Measurements from ENCODE around the gene STH. TPM values are rescaled to one million over a fixed set of nuclear protein-coding genes. Genes with fewer than 3 reads are reported as not detected.

STH gene
- total and polyA plus RNA-seq, 7 donors = not detected

DNA sequence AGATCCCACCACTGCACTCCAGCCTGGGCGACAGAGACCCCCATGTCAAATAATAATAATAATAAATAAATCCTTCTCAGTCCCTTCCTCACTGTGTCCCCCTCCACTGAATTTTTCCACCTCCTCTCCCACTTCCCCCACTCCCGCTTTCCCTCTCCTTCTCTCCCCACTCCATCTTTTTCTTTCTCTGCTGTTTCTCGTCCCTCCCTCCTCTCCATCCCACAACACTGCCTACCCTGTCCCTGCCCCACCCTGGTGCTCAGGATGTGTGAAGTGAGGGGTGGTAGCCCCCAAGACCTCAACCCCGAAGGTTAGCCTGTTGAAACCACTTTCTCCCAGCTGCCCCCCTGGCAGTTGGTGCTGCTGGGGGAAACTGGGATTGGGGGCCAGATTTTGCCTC, 34.4 kb upstream of the STH start:
- H3K27ac ChIP-seq = no peak overlapping the region
- H3K4me1 ChIP-seq = no peaks in the 10 kb centered on the region
- 87% methylated on average over 4 of the region's 4 CpGs for WGBS, 2 donors
- no peaks in the 10 kb centered on the region for H3K27me3 ChIP-seq
- H3K4me3 ChIP-seq = no peak overlapping the region
- no peaks in the 10 kb centered on the region for H3K36me3 ChIP-seq
- no peak for DNase-seq
- H3K9me3 ChIP-seq = no peaks in the 10 kb centered on the region
- intact Hi-C loops (cut with DNase I) = no loop called here
- no peak for TF ChIP-seq POLR2A (IDR thresholded peaks at IDR 0.05)
- no peak for TF ChIP-seq POLR2AphosphoS5 (IDR thresholded peaks at IDR 0.05)
- TF ChIP-seq, protein P1, sequence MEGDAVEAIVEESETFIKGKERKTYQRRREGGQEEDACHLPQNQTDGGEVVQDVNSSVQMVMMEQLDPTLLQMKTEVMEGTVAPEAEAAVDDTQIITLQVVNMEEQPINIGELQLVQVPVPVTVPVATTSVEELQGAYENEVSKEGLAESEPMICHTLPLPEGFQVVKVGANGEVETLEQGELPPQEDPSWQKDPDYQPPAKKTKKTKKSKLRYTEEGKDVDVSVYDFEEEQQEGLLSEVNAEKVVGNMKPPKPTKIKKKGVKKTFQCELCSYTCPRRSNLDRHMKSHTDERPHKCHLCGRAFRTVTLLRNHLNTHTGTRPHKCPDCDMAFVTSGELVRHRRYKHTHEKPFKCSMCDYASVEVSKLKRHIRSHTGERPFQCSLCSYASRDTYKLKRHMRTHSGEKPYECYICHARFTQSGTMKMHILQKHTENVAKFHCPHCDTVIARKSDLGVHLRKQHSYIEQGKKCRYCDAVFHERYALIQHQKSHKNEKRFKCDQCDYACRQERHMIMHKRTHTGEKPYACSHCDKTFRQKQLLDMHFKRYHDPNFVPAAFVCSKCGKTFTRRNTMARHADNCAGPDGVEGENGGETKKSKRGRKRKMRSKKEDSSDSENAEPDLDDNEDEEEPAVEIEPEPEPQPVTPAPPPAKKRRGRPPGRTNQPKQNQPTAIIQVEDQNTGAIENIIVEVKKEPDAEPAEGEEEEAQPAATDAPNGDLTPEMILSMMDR (IDR thresholded peaks at IDR 0.05) = no peak
- no peak for TF ChIP-seq EP300 (IDR thresholded peaks at IDR 0.05)

DNA sequence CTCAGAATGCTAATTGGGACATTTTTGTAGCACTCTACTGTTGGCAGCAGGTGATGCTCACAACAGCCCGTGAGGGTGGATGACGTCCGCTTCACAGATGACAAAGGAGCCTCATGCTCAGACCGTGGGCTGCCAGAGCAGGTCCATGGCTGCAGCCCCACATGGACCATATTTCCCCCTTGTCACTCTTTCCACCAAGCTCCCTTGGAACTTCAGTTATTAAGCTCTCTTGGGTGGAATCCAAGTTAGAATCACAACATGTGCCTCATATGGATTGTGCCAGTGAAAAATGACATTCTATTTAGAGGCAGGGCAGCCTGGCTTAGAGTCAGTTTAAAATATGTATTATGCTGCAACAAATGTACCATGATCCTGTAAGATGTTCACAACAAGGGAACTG, 33.2 kb upstream of the STH start:
- Histone ChIP-seq H3K4me3 (no peak overlapping the region), H3K27ac (no peak overlapping the region), H3K27me3 (no peaks in the 10 kb centered on the region), H3K36me3 (no peaks in the 10 kb centered on the region), H3K9me3 (no peaks in the 10 kb centered on the region), H3K4me1 (no peaks in the 10 kb centered on the region)
- no peak for DNase-seq
- 67 to 75% methylated on average over 4 of the region's 4 CpGs for WGBS, 2 donors
- intact Hi-C loops (cut with DNase I) = no loop called here
- TF ChIP-seq POLR2AphosphoS5 (IDR thresholded peaks at IDR 0.05) (no peak), EP300 (IDR thresholded peaks at IDR 0.05) (no peak), POLR2A (IDR thresholded peaks at IDR 0.05) (no peak)
- TF ChIP-seq, protein P1 (IDR thresholded peaks at IDR 0.05) = no peak

DNA sequence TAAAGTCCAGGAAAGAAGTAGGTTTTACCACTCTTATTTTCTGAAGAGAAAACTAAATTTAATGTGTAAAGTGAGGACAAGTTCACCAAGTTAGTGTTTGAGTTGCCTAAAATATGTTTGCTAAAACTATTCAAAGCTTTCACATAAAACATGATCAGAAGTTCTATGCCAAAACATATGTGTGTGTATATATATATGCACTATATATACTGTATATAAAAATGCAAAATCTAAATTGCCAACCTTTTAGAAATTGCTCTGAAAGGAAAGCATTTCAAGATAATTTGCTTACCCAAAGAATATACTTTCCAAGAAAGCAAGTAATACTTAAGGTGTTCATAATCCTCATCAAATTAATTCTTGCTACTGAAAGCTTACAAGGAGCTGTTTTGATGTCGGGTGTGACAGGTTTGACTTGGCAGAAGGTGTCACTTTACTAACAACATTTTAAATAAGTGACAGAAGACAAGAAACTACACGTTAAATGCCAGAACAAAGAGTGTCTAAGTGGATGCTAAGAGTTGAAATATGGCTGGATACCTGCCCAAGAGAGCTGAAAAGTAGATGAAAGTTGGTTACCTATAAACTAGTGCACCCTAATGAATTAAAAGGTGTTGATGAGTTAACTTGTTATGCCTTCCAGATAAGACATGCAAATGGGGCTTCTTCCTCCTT, 32.3 kb upstream of the STH start:
- H3K9me3 ChIP-seq = no peaks in the 10 kb centered on the region
- no peaks in the 10 kb centered on the region for H3K36me3 ChIP-seq
- H3K27me3 ChIP-seq = no peaks in the 10 kb centered on the region
- no peak overlapping the region for H3K27ac ChIP-seq
- H3K4me1 ChIP-seq = no peaks in the 10 kb centered on the region
- intact Hi-C loops (cut with DNase I) = no loop called here
- DNase-seq = no peak
- TF ChIP-seq POLR2A (IDR thresholded peaks at IDR 0.05) (no peak), POLR2AphosphoS5 (IDR thresholded peaks at IDR 0.05) (no peak), EP300 (IDR thresholded peaks at IDR 0.05) (no peak)
- TF ChIP-seq, protein P1 (IDR thresholded peaks at IDR 0.05) = no peak
- H3K4me3 ChIP-seq = no peak overlapping the region
- WGBS, 2 donors = 16 to 53% methylated on average over 2 of the region's 2 CpGs

DNA sequence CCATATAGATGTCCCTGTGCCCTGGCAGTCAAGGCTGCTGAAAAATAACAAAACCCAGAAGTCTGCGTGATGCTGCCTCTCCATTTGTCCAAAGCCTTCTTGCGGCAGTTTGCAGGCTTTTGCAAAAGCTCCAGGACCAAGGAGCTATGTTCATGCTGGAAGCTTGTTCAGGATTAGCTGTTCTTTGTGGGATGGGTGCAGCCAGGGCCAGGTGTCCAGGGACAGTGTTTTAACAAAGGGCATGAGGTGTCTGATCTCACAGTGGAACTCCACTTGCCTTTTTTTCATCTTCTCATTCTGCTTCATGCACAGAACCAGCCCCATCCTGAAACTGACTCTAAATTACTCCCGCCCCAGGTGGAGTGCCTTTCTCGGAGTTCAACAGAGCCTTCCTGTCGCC, 31.7 kb upstream of the STH start:
- Histone ChIP-seq H3K27ac (no peak overlapping the region), H3K4me3 (no peak overlapping the region), H3K4me1 (no peaks in the 10 kb centered on the region), H3K27me3 (no peaks in the 10 kb centered on the region), H3K9me3 (no peaks in the 10 kb centered on the region), H3K36me3 (no peaks in the 10 kb centered on the region)
- intact Hi-C loops (cut with DNase I) = no loop called here
- WGBS, 2 donors = 78 to 84% methylated on average over 5 of the region's 5 CpGs
- TF ChIP-seq POLR2AphosphoS5 (IDR thresholded peaks at IDR 0.05) (no peak), POLR2A (IDR thresholded peaks at IDR 0.05) (no peak)
- TF ChIP-seq, protein P1 (IDR thresholded peaks at IDR 0.05) = no peak
- no peak for DNase-seq

DNA sequence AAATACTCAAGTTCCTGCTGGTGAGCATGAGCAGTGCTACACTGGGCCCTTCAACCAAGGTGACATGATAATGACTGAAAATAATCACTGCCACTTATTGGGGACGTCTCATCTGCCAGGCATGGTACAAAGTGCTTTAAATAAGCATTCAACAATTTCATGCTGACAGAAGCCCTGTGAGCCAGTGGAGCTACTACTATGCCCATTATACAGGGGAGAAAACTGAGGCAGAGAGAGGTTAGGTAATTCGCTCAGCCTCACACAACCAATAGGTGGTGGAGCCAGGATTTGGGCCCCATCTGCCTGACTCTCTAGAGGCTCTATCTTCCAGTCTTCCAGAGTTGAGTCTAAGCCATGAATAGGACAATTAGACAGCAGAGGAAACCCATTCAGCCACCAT, 30.3 kb upstream of the STH start:
- H3K27ac ChIP-seq = no peak overlapping the region
- no peaks in the 10 kb centered on the region for H3K9me3 ChIP-seq
- H3K4me3 ChIP-seq = no peak overlapping the region
- no peaks in the 10 kb centered on the region for H3K36me3 ChIP-seq
- DNase-seq = no peak
- 86 to 92% methylated on average over 2 of the region's 2 CpGs for WGBS, 2 donors
- peaks cover 0 to 11% (median 5%) of the 10 kb centered on the region in 4 donors for H3K4me1 ChIP-seq
- intact Hi-C loops (cut with DNase I) = no loop called here
- no peak for TF ChIP-seq POLR2AphosphoS5 (IDR thresholded peaks at IDR 0.05)
- TF ChIP-seq, protein P1 (IDR thresholded peaks at IDR 0.05) = no peak
- no peak for TF ChIP-seq EP300 (IDR thresholded peaks at IDR 0.05)
- no peak for TF ChIP-seq POLR2A (IDR thresholded peaks at IDR 0.05)
- no peaks in the 10 kb centered on the region for H3K27me3 ChIP-seq

Data from sigmoid colon (tissue), 7 donors.